Activated T-helper 1 cell treated with anti-CD3 and anti-CD28 coated beads, Interleukin-2, amount 50 U/mL, for 16 hours (primary cell): Measurements from ENCODE around the gene ATAD5.
"Not testable (repeated sequence)": the region's sequence is repeated elsewhere in the genome, so short reads cannot be mapped to it uniquely, and the experiment has no call there.

ENCODE experiments used
- DNase-seq, 2 donors: peaks; one replicate each; pipeline ENCODE4 v3.0.0-alpha.2; 2020; ENCODE audit warnings: low read depth in 1 of 2, low spot score in 1 of 2

The ATAD5 gene, protein sequence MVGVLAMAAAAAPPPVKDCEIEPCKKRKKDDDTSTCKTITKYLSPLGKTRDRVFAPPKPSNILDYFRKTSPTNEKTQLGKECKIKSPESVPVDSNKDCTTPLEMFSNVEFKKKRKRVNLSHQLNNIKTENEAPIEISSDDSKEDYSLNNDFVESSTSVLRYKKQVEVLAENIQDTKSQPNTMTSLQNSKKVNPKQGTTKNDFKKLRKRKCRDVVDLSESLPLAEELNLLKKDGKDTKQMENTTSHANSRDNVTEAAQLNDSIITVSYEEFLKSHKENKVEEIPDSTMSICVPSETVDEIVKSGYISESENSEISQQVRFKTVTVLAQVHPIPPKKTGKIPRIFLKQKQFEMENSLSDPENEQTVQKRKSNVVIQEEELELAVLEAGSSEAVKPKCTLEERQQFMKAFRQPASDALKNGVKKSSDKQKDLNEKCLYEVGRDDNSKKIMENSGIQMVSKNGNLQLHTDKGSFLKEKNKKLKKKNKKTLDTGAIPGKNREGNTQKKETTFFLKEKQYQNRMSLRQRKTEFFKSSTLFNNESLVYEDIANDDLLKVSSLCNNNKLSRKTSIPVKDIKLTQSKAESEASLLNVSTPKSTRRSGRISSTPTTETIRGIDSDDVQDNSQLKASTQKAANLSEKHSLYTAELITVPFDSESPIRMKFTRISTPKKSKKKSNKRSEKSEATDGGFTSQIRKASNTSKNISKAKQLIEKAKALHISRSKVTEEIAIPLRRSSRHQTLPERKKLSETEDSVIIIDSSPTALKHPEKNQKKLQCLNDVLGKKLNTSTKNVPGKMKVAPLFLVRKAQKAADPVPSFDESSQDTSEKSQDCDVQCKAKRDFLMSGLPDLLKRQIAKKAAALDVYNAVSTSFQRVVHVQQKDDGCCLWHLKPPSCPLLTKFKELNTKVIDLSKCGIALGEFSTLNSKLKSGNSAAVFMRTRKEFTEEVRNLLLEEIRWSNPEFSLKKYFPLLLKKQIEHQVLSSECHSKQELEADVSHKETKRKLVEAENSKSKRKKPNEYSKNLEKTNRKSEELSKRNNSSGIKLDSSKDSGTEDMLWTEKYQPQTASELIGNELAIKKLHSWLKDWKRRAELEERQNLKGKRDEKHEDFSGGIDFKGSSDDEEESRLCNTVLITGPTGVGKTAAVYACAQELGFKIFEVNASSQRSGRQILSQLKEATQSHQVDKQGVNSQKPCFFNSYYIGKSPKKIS (N-terminal part only)

GRCh38 chr17:30831663-30832437 is at the start of gene ATAD5:
Gene ATAD5, plus strand, starts transcription at chr17:30831966. Its CDS starts 382 bp downstream, at chr17:30832348.
- peak; percentile 80 to 81 for DNase-seq

DNA sequence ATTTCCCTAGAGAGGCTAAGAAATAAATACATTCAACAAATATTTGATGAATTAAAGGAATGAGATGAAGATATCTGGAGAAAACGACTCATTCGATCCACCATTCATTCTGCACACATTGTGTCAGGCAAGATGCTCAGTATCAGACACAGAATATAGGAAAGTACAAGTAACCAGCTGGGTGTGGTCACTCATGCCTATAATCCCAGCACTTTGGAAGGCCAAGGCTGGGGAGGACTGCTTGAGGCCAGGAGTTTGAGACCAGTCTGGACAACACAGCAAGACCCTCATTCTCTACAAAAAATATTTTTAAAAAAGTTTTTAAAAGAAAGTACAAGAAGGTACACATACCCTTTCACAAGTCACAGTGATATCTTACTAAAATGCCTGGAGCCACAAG is 49.6 kb upstream of the ATAD5 start:
- no peak for DNase-seq

GRCh38 chr17:30788918-30789317 is 42.8 kb upstream of the ATAD5 start:
- DNase-seq: no peak

- no peak for DNase-seq
Observed at GRCh38 chr17:30790279-30790678, 41.5 kb upstream of the ATAD5 start.

DNA sequence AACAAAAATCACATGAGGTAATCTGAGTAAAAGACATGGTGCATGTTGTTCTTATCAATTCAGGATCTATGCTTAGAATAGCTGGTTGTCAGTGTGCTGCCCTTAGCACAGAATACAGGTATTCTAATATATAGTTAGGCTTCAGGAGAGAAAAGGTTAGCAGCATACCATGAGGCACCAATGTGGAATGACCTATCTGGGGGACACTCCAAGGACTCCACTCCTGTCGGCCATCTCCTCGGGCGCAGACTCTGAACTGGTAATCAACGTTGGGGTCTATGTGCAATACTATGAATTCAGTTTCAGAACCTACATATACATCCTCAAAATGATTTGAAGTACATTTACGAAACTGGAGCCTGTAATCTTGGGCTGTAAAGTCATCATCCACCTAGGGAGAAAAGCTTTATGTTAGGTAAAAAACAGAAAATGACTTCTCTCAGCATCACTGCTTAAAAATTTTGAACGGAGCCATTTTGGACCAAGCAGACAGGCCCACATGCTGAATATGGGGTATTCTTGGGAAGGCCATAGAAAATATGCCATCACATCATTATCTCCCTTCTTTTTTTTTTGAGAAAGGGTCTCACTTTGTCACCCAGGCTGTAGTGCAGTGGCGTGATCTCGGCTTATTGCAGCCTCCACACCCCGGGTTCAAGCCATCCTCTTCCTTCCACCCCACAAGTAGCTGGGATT is 38.3 kb upstream of the ATAD5 start:
- no peak for DNase-seq

DNA sequence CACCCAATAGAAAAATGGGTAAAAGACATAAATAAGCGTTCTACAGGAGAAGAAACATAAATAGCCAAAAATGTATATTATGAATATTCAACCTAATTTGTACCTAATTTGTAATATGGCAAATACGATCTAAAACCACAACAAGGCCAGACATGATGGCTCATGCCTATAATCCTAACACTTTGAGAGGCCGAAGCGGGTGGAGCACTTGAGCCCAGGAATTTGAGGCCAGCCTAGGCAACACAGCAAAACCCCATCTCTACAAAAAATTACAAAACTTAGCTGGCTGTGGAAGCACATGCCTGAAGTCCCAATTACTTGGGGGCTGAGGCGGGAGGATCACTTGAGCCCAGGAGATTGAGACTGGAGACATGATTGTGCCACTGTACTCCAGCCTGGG is 37.4 kb upstream of the ATAD5 start:
- DNase-seq: no peak

DNA sequence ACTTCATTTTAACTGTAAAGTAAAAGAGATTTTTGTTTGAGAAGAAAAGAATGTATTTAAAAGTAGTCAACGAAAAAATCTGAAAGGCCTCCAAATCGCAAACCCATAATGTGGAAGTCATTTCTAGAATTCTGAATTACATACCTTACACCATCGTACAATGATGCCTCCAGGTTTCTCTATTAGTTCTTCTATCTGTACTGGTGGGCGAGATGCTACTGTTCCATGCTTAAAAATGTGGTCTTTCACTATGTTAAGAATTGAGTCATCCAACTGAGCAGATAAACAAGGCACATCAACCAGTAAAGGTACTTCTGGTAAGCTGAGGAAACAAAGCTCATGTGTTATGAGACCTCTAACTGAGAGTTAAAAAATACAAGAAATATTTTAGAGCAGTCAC is 35.8 kb upstream of the ATAD5 start:
- DNase-seq: no peak

GRCh38 chr17:30801671-30802070 is 30.1 kb upstream of the ATAD5 start:
- DNase-seq: no peak

GRCh38 chr17:30805944-30806456 is 25.8 kb upstream of the ATAD5 start:
- no peak for DNase-seq

- DNase-seq: no peak
Observed at GRCh38 chr17:30807896-30808295, 23.9 kb upstream of the ATAD5 start.

DNA sequence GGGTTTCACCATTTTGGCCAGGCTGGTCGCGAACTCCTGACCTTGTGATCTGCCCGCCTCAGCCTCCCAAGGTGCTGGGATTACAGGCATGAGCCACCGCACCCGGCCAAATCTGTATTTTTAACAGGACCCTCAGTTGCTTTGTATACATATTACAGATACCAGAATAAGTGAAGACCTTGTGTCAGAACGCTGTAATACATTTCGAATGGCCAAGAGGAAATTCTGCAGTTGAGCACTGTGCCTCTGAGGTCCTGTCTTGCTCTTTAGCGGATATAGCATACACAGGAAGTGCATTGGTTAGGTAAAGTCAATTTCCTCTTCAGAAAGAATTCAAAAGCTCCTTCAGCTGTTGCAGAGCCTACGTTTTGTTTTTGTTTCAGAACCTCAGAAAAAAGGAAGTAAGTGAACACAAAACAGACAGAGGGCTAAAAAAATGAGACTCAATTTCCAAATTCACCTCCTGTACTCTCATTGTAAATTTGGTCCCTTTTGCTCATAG is 22.9 kb upstream of the ATAD5 start:
- no peak for DNase-seq

DNA sequence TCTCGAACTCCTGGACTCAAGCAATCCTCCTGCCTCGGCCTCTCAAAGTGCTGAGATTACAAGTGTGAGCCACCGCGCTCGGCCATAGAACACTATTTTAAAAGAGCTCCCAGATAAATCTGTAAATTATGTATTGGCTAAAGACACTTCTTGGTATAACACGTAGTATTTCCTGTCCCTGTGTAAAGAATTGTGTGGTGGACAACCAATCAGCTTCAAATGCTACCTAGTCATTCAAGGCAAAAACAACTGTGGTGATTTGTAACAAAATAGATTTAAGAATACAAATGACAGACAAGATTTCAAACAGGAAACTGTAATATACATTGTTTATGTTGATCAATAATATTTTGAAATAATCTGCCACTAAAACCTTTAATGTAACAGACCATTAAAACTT is 21.9 kb upstream of the ATAD5 start:
- DNase-seq: no peak

- no peak for DNase-seq
Observed at GRCh38 chr17:30812218-30813177, 19.3 kb upstream of the ATAD5 start.

DNA sequence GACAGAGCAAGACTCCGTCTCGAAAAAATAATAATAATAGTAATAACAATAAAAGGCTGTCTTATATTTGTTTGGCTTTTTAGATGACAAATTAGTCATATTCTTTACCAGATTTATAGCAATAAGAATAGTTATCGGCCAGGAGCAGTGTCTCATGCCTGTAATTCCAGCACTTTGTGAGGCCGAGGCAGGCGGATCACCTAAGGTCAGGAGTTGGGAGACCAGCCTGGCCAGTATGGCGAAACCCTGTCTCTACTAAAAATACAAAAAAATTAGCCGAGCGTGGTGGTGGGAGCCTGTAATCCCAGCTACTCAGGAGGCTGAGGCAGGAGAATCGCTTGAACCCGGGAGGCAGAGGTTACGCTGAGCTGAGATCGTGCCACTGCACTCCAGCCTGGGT is 17.5 kb upstream of the ATAD5 start:
- not testable (repeated sequence) for DNase-seq

- not testable (repeated sequence) for DNase-seq
Observed at GRCh38 chr17:30814860-30815259, 16.9 kb upstream of the ATAD5 start.

DNA sequence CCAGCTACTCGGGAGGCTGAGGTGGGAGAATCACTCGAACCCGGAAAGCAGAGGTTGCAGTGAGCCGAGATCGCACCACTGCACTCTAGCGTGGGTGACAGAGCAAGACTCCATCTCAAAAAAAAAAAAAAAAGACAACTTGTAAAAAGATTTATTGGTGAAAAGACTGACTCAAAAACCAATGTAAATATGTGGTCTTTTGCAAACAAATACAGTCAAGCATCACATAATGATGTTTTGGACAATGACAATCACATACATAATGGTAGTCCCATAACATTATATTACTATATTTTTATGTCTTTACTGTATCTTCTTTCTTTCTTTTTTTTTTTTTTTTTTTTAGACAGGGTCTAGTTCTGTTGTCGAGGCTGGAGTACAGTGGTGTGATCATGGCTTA is 15.6 kb upstream of the ATAD5 start:
- DNase-seq: no peak

DNA sequence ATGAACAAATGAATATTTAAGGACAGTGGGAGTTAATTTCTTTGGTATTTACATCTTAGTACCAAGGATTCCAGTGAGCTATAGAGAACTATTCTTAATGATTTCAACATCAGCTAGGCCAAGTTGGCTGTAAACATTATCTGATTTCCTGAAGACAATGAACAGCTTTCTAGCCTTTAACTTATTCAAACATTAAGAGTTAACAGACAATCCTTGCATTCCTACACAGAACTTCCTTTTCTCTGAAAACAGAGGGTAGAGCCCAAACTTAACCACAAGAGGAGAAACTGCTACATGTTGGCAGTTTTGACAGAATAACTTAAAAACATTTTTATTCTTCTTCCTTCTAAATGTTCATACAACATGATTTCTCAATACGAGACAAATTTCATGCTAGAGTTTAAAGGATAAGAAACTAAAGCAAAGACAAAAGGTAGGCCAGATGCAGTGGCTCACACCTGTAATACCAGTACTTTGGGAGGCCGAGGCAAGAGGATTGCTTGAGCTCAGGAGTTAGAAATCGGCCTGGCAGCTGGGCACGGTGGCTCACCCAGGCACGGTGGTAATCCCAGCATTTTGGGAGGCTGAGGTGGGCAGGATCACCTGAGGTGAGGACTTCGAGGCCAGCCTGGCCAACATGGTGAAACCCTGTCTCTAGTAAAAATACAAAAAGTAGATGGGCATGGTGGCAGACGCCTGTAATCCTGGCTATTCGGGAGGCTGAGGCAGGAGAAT is 11.6 kb upstream of the ATAD5 start:
- DNase-seq: no peak
